HG02798 (cell line): Measurements from ENCODE around the gene CLSTN2.

Experiments used
- ATAC-seq: cut with Tn5 transposase; IDR thresholded peaks from one replicate; pipeline ENCODE4 v1.9.1; 2021; ENCODE audit warnings: mild to moderate bottlenecking; ENCODE audit not compliant: unreplicated experiment, poor library complexity

Gene CLSTN2

DNA sequence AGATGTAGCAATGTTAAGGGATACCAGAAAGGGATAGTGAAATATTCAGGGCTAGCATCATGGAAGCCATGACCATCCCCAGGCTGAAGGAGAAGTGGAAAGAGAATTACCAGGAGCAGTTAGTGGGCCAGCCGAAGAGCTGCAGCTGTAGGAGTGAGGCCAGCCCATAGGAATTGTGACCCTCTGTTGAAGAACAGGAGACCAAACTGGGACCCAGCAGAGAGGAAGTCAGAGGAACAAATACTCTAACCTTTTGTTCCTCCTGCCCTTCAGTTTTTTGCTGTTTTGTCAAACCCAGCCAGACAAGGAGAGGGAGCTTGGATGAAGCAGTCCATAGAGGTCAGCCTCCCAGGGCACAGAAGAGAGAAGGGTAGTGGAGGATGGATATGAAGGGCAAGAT lies 115.4 kb downstream of the CLSTN2 start:
- ATAC-seq: no peak

DNA sequence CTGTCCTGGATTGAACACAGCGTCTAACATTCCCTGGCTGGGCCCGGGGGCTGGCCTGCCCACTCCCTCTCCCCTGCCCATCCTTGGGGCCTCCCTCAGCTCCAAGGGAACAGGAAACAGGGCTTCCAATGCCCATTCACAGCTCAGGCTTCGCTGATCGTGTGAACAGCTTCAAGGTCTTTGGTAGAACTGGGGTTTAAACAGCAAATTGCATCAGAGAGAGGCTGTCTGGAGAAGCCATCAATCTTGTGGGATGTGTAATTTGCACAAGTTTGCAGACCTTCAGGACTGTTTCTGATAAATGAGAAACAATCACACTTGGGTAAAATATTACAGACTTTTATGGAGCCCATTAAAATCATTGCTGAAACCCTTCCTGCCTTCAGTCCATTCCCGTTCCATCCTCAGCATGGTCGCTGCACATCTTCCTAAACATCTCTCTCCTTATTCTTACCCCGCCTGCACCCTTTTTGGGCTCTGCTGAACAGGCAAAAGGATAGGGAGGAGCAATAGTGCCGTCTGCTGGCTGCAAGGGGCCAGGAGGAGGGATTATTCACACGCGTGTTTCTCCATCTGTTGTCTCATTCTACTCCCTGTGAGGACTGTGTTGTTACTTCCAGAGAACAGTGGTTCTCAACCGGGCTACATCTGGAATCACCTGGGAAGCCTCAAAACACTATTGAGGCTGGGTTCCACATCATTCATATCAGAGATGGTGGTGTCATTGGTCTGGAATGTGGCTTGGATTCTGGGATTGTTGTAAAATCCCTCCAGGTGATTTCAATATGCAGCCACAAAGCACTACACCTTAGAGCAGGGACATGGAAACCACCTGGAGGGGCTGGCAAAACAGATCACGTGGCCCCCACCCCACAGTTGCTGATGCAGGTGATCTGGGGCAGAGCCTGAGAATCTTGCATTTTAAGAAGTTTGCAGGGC lies 116.3 kb downstream of the CLSTN2 start:
- ATAC-seq: no peak

DNA sequence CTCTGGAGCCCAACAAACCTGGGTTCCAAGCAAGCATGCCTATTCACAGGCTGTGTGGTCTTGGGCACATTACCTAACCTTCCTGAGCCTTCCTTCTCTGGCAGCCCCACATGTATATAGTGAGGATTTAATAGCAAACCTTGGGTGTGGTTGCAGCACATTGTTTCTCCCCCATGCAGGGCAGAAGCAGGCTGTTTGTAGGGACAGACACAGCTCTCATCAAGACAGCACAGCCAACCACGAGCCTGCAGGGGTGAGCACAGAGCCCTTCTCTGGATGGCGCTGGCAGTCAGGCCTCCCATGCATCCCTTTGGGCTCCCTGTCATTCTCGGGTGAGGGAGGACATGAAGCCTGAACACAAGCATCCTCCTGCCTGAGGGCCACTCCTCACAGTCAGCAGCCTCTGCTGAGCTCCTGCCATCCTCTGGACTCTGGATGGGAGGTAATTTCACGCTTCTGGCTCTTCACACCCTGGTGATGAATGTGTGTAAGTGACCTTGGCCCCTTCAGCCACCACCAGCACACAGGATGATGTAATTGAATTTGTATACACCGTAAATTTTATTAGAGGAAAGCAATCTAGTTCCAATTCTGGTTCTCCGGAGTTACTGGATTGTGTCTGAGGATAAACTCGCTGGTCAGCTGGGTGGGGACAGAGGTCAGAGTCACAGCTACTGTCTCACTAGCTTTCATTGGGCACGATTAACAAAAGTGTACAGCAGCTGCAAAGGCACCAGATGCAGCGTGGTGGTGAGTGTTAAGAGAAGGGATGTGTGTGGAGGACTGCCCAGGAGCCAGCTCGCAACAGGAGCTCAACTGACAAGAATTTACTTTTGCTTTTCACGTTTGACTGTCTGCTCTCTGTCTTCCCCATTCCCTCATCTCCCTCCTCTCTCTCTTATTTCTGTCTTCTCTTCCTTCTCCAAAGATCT lies 118.1 kb downstream of the CLSTN2 start:
- ATAC-seq: no peak

DNA sequence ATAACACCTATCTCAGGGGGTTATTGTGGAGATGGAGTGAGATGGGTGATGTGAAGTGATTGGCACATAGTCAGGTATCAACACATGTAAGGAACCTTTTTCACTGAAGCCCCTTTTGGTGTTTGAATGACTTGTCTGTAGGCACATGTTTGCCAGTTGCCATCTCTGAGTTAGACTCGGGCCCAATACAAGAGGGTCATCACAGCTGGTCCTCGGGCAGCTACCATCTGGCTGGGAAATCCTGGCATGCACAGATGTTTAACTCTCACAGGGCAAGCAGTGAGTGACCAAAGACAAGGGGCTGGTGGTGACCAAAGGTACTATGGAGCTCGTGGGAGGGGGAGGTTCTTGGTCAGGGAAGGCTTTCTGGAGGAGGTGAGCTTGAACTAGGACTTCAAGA lies 118.8 kb downstream of the CLSTN2 start:
- no peak for ATAC-seq

DNA sequence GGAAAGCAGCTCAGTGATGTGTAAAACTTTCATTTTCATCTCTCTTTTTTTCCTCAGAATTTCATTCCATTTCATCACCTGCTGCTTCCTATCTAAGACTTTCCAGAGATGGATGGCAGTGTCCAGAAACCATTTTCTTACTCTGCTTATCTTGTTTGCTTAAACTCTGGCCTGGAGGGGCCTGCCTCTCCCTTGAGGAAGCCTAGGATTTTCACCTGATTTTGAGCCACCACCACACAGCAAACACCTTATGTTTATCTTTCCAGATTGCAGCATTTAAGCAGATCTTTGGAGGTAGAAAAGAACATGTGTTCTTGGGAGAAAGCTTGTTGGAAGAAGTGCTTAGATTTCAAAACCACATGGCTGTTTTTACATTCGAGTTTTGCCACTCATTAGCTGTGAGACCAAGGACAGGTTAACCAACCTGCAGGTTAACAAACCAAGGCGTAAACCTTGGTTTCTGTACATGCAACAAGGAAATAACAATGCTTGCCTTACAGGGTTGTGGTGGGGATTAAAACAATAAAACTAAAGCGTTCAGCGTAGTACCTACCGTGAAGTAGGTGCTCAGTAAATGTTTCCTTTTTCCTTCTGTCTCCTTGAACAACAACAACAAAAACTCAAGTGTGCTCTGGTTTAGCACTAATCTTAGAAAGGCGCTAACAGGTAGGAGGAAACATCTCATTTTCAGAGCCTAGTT lies 120.3 kb downstream of the CLSTN2 start:
- ATAC-seq: no peak

DNA sequence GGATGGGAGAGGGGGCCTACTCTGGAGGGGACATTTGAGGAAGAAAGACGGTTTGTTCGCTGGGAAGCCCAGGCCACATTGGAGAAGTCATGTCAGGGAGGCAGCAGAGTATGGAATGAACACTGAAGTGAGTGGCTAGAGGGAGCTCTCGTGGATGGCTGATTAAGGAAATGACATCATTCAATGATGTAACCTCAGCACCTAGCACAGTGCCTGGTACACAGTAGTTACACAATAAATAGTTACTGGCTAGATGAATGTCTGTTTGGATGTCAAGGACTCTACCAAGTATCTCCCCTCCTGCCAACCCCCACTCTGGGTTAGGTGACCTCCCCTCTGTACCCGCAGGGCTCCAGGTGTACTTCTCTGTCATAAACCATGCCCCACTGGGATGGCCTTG lies 121.1 kb downstream of the CLSTN2 start:
- ATAC-seq: no peak

DNA sequence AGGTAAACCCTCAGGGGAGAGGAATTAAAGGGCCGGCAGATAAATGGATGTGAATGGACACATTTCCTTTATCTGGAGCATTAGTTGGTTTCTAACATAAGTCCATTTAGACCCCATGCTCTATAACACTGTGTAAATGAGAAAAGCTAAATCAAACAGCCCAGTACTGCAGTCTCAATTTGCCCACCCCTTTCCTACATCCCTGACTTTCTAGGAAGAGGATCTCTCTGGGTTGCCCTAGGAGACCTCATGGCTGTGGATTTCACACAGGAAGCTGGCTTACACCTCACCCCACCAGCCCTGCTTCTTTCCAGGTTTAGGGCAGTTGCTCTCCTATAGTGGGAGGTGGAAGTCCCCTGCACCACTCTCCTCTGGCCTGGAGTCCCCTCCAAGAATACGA lies 126.2 kb downstream of the CLSTN2 start:
- no peak for ATAC-seq

DNA sequence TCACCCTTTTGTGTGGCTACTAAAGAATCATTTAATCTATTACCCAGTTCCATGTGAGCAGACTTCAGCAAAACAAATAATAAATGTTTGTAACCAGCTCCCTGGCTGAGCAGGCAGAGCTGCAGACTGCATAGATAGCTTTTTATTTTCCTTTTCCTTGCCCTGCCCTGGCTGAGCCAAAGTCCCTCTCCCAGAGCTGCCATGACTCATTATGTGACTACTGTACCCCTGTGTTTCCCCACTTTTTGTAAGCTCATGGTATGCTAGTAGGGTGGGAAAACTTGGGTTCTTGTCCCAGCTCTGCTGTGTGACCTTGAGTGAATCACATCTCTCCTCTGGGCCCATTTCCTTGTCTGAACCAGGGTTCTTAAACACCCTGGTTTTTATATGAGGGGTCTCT lies 127.5 kb downstream of the CLSTN2 start:
- no peak for ATAC-seq

DNA sequence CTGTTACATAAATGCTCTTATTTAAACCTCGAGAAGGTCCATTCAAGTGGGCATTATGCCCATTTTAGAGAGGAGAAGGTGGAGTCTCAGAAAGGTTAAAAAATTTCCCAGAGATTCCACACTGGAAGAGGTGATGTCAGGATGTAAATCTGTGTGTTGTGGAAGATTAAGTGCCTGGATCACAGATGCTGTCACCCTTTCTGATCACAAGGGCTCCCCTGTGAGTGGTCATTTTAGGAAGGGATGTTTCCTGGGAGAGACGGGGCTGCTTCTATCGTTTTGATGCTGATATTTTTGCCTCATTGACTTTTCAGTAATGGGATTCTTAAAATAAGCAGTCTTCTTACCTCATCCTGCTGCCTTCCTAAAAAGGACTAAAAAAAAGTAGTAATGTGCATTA lies 132.5 kb downstream of the CLSTN2 start:
- ATAC-seq: no peak

DNA sequence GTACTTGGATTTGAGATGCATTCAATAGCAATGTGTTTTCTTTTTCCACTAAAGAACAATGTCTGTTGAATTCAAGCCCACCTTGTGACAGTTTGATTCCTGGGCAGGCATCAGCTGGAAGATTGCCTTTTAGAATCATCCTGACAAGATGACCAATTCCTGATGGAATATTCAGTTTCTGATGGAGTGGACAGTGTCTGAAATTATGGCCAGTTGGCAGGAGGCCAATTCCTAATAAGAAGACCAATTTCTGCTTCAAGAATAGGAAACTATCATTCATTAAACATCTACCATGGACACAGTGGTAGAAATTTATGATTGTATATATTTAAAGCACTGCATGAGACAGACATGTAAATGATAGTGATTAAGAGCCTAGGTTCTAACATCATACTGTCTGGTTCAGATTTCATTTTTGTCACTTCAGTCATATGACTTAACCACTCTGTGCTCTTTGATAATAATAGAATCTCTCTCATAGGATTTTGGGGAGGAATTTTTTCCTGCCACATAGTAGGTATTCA lies 133.6 kb downstream of the CLSTN2 start:
- no peak for ATAC-seq

DNA sequence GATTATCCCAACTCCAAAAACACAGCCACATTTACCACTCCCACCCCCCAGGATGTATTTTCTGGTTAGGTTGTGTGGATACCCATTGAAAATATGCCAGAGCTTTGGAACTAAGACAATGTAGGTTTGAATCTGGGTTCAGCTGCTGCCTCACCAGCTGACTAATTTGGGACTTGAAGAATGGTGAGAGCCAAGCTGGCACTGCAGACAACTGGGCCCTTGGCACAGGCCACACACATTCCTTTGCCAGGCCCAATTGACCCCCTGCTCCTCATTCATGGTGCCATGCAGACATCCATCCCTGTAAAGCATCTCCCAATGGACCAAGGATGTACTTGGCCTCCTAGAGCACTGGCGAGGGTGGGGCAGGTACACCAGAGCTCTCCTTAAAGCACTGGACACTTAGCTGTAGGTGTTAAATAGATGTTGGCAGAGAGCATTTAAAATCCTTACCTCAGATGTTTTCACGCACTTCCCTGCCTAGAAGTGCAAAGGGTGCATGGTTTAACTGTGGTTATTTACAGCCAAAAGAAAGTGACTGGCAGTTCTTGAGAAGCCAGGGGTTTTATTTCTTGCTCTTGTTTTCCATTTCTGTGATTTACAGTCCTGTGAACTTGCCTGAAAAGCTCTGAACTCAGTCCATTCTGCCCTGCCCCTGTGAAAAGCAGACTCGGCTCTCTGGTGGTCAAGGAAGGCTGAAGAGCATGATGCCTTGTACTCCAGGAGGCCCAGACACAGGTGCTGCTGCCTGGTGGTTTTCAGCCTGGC lies 138.5 kb downstream of the CLSTN2 start:
- no peak for ATAC-seq

DNA sequence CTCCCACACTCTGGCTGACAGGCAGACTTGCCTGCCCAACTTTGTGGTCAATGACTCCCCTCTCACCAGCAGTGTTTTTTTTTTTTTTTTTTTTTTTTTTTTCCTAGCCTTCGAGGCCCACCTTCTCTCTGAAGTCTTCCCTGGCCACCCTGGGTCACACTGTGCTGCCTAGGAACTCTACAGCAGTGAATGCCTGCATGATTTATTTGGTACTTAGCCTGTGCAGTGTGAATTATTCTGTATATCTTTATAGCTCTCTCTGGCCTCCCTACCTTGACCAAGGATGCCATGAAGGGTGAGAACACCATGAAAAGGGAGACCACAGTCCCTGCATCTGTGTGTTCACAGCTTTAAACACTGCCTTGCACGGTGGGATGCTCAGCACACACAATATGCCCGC lies 141.6 kb downstream of the CLSTN2 start:
- ATAC-seq: no peak

DNA sequence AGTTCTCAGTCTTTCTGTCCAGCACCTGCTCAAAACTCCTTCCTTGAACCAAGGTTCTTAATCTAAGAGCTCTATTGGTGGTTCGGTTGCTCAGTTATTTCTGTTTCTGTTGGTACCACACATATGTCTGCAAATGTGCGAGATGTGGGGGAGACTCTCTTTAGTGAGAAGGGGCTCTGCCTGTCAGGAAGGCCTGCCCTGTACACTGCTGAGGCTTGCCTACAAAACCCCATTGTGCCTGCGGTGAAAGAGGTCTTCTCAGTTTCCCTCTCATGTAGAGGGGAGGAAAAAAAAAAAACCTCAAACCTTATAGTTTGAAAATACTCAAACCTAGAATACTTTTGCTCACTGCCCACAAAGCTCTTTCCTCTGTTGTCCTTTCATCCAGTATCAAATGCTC lies 142.4 kb downstream of the CLSTN2 start:
- no peak for ATAC-seq

DNA sequence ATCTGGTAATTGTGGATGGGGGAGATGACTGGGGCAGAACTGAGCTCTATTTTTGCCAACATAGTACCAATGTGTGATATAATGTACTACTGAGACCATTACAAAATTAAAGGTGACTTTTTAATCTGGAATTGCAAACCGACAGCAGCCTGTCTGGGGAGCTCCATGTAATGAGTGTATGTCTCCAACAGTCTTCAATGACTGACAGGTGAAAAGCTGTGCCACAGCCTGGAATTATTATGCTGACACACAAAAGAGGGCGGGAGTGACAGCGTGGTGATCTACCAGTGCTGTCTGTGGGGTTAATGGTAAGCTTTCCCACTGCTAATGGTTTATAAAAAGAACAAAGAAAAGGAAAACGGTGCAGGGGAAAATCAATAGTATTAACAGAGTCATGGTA lies 143.4 kb downstream of the CLSTN2 start:
- no peak for ATAC-seq

DNA sequence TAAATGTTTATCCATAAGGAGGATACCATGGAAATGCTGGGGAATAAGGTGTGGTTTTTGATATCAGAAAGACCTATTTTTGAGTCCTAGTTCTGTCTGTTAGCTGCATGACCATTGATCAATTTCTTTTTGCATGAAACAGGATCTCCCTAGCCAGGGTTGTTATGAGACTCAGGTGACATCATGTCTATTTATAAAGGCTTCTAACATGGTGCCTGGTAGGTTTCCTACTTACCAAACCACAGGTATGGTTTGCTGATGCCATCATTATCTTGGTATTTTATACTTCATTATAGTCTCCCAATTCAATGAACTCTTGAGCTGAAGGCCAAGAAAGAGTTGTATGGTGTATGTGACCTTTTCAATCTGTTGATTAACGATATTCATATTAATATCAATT lies 144.0 kb downstream of the CLSTN2 start:
- ATAC-seq: no peak

DNA sequence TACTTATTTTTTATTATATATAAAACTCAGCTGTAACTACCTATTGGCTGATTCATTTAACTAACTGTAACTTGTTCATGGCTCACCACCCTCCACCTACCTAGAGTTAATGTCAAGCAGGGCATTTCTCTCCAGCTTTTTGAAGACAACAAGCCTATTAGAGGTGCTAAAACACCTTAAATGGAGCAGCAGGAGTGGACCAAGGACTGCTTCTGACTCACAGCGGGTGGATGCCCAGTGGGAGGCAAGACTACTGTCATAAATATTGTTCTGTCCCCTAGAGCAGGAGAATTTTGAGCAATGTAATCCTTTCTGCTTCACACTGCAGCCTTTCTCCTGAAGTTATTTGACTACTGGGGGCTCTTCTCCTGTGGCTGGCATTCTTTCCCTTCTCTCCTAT lies 146.9 kb downstream of the CLSTN2 start:
- no peak for ATAC-seq

DNA sequence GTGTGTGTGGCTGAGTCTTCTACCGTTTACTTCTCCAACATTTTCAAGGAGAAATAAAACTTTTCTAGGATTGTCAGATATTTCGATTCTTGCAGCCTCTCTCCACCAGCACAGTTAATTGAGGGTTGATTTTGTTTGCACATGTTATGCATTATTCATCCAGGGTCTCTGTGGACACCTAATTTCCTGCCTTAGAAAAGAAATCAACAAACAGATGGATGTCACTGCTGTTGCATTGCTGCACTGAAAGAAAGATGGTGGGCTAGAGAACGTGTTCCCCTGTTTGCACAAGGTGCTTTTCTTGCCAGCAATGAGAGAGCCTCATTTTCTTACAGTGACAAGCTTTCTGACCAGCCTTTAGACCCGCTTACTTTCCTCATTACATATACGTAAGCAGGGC lies 150.0 kb downstream of the CLSTN2 start:
- ATAC-seq: no peak

DNA sequence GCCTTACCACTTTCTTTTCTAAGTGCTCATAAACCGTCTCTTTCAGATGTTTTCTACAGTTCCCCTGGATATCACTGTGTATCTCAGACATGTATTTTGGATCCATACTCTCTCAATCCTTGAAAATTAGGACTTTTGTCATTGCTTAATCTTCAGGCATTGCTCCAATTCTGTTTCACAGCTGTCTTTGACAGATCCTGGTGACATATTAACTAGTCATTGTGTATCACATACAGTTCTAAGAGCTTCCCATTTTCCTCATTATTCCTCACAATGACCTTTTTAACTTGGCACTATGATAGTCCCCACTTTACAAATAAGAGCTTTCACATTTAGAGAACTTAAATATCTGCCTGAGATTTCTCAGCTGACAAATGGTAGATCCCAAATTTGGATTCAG lies 151.7 kb downstream of the CLSTN2 start:
- no peak for ATAC-seq

DNA sequence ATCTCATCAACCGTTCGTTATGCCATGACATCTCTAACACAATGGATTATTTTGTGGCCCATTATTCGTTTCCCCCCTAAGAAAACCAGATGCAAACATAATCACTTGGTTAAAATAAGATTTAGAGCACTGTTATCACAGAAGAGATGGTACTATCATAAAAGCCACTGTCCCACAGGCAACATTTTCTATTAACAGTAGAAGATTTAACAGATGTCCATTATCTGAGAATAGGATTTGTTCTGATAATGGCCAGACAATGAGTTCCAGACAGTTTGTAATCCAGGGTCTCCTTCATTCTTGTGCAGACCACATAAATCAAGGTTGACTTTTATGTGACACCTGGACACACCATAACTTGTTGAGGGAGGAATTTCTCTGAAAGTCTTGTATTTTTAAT lies 153.1 kb downstream of the CLSTN2 start:
- ATAC-seq: no peak

DNA sequence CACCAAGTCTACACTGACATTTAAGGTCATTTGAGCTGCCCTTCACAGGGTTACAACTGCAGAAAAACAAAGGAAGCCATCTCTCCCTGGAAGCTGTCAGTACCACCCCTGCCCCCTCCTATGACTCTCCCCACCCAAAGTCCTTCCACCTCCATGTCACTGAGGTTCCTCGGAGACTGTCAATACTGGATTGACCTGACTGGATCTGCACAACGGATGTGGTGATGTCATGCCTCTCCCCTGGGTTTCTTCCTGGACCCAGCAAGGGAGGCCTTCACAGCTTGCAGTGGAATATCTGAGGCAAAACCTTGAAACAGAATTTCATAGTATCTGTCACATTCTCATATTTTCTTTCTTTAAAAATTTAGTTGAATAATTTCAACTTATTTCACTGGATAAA lies 153.5 kb downstream of the CLSTN2 start:
- no peak for ATAC-seq
